HG03457 (cell line): ENCODE measurements around the gene MYH7.

ENCODE experiments used
- ATAC-seq: cut with Tn5 transposase; IDR thresholded peaks from one replicate; pipeline ENCODE4 v1.9.1; 2021; ENCODE audit warnings: moderate number of reproducible peaks; ENCODE audit not compliant: unreplicated experiment

Gene MYH7

DNA sequence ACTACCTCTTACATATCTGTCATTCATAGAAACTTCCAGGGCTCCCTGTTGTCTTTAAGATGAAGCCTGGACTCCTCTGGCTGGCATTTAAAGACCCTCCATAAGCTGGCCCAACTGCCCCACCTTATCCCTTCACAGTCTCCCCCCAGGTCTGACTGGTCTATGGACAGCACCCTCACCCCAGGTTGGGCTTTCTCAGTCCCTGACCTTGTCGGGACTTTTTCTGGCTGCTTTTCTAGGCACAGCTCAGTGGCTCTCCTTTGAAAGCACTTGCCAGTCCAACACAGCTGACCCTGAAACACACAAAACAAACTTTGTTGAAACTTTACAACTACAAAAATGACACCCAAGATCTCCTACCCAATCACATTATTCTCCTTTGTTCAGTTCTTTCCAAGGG is 13.9 kb upstream of the MYH7 start:
- no peak for ATAC-seq

DNA sequence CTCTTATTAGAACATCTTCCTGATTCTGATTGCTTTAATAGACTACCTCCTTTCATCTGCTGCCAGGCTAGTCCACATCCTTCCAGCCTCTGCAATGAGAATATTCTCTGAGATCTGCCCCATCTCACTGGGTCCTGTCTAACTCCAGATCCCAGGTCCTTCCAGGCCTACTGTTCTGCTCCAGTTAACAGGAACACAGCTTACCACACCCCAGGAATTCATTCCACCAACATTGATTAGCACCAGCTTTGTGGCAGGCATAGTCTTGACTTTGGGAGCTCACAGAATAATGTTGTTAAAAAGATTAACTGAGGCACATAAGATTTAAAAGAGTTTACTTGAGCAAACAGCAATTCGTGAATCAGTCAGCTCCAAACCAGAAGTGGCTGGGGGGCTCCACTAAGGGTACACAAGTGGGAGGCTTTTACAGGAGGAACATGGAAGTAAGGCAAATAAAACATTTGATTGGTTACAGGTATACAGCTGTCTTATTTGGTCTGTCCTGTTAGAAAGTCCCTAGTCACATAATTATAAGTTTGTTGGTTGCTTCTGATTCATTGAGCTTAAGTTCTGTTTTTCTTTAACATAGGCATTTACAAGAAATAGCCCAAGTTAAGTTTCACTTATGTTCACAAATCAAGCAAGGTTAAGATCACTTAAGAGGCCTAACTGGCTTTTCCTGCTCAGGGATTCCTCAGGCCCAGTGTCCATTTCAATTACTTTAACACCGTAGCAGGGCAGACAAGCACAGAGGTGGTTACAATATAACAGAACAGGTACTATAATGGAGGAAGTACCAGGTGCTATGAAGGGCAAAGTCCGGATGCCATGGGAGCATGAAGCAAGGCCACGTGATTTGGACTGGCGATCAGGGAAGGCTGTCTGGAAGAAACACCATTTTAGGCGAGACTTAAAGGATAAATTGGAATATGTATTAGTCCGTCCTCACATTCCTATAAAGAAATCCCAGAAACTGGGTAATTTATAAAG is 12.2 kb upstream of the MYH7 start:
- ATAC-seq: no peak

DNA sequence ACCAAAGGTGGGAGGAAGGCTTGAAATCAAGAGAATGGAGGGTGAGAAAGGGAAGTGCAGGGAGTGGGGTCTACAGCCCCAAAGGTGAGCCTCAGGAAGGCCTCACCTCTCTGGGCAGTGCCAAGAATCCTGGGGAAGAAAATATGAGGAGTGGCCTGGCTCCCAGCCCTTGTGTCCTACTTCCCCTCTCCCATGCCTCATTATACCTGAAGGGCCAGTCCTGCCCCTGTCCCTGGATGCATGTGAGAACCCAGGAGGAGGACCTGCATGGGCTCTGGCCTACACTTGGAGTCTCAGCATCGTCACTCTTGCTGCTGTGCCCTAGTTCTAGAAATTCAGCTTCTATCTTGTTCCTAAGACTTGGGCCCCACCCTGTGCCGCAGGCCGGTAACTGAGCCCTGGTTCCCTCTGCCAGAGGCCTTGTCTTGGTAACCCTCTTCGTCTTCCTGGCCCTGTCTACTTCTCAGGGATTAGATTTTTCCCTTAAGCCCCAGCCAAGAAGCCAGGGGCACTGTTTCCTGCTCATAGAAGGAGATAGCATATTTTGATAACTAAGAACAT is 10.9 kb upstream of the MYH7 start:
- ATAC-seq: no peak

DNA sequence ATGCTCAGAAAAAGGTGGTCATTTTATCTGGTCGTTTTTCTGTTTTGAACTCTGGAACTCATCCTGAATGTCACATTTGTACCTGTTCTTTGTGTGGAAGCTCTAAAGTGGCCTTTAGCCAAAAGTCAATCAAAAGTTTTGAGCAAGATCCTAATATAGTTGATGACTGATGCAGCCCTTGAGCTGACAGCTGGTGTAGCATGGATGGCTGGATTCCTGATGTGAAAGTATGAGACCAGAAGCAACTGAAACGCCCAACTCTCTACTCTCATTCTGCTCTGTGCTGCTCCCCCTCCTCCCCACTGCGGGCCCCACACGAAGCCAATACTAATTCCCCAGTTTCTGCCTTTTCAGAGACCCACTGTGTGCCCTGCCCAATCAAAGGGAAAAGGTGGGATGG is 10.3 kb upstream of the MYH7 start:
- no peak for ATAC-seq

DNA sequence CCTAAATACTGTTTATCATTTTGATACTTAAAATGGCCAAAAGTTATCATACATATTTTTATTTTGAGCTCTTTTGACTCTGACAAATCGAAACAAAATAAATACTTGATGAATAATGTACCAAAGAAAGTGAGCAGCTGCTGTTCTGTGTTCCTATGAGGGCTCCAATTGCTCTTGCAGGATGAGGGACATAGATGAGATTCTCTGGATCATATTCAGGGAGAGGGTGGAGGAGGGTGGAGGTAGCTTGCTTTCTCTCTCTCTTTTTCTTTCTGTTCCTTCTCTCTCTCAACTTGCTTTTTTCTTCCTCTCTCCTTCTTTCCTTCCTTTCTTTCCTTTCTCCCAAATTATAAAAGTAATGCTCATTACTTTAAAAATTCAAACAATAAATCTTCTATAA is 8.9 kb upstream of the MYH7 start:
- no peak for ATAC-seq

DNA sequence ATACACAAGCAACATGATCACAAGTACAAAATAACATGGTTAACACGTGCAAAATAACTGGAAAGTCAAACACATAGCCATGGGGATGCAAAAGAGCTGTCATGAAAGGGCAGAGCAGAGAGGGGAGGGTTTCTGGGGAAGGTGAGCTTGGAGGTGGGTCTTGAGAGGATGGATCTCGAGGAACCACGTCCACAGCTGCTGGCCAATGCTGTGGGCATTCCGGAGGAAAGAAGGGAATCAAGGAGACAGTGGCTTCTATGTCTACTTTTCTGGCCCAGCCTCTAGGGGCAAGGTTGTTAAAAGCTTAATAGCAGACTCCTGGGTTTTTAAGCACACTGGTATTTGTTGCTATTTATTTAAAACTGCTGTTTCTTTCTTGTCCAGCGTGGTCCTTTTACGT is 8.4 kb upstream of the MYH7 start:
- ATAC-seq: no peak

DNA sequence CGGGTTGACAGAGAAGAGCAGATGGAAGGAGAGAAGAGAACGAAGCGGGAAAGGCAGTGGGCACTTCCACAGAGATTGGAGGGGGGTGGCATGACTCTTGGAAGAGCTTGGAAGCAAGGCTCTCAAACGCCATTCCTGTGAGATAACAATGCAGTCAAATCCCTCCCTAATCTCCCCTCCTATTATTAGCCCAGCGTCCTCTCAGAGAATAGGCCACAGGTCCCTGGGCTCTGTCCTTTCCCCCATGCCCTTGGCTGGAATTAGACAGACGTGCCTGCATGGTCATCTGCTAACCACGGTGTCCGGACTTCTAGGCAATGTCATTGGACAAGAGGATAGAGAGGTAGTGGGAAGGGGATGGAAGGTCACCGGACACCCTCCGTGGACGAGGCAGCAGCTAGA is 8.0 kb upstream of the MYH7 start:
- ATAC-seq: no peak

DNA sequence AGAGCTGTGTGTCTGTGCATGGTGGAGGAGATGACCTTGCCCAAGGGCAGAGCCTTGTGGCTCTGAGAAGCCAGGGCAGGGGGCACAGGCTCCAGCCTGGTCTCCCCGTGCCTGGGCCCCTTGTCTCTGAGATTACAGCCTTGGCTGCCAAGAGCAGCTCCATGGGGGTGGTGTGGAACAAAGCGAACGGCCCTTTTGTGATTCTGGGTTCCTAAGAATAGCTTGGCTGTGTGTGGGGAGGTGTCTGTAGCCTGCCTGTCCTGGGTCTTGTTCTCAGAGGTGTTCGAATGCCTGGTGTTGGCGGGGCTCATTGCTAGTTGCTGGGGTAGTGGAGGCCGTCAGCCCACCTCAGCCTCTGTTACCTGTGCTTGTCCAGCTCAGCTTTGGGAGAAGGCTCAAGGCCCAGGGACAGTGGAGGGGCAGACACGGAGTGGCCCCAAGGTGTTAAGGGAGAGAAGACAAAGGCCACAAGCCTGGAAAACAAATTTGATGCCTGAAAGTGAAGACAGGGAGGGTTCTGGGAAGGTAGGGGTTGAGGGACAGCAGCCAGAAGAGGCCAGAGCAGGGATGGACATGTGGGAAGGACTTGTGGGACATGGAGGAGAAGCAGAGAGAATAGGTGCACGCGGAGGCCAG is 7.4 kb upstream of the MYH7 start:
- no peak for ATAC-seq

DNA sequence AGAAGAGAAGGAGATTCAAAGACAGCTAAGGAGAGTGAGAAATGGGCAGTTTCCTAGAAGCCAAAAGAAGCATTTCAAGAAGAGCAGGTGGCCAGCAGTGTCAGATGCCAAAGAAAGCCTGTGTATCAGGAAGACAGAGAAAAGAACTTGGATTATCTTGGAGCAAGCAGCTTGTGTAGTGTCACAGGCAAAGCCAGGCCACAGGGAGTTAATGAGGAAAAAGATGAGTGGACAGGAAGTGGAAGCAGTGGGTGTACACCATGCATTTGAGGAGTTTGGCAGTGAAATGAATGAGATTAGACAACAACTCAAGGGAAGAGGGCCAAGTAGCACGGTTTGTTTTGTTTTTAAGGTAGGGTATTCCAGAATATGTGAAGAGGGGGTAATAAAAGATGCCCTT is 5.6 kb upstream of the MYH7 start:
- ATAC-seq: no peak

DNA sequence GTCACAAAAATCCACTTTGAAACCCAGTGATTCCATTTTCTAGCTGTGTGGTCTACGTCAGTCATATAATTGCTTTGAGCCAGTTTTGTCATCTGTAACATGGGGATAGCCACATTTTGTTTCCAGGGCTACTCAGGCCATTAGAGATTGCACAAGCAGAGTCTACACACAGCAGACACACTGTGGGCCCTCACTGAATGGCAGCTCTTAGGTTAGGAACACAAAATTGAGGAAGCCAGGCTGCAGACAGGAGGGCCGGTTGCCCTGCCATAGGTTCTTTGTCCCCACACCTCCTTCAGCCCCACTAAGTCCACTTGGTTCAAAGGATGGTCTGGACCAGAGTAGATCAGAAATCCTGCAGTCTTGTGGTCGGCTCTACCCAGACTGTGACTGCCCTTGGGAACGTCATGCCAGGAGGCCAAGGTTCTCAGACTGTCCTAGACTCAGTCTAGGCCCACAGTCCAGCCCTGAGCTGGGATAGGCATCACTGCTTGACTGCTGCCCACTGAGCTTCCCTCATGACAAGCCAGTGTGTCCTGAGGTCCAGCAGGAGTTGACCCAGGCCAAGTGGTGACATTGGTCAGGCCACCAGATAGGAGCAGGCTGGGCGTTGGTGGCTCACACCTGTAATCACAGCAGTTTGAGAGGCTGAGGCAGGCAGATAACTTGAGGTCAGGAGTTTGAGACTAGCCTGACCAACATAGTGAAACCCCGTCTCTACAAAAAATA is 3.8 kb upstream of the MYH7 start:
- ATAC-seq: no peak

DNA sequence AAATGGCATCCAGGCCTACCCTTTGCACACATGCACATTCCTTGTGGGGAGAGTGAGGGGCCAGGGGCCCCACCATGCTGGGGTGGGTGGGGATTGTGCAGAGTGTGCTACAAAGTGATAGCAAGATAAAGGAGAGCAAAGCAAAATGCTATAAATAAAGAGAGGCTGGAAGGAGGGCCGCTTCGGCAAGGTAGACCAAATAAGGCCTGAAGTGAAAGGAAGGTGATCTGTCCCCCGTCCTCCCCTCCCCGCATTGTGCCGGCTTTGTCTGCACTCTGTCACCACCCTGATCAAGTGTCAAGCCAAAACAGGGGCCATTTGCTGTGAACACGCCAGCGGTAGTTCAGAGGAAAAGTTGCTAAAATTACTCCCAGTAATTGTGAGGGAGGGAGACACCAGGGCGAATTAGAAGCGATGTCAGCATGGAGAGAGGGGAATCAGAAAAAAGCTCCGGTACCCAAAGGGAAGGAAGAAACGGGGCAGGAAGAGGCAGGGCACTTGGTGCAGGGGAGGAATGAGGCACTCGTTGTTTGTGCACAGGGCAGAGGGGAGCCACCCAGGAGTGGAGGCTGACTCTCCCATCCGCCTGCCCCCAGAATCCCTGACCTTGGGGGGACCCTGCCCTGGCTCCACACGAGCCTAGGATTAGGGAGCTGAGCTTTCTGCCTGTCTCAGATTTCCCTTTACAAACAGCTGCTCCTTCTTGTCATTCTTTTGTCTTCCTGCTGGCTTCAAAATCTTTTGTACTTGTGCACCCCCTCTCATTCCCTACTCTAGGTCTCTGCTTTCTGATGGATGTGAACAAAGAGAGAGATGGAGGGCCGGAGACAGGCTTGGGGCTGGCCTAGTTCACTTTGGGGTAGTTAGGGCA is 2.9 kb upstream of the MYH7 start:
- no peak for ATAC-seq

DNA sequence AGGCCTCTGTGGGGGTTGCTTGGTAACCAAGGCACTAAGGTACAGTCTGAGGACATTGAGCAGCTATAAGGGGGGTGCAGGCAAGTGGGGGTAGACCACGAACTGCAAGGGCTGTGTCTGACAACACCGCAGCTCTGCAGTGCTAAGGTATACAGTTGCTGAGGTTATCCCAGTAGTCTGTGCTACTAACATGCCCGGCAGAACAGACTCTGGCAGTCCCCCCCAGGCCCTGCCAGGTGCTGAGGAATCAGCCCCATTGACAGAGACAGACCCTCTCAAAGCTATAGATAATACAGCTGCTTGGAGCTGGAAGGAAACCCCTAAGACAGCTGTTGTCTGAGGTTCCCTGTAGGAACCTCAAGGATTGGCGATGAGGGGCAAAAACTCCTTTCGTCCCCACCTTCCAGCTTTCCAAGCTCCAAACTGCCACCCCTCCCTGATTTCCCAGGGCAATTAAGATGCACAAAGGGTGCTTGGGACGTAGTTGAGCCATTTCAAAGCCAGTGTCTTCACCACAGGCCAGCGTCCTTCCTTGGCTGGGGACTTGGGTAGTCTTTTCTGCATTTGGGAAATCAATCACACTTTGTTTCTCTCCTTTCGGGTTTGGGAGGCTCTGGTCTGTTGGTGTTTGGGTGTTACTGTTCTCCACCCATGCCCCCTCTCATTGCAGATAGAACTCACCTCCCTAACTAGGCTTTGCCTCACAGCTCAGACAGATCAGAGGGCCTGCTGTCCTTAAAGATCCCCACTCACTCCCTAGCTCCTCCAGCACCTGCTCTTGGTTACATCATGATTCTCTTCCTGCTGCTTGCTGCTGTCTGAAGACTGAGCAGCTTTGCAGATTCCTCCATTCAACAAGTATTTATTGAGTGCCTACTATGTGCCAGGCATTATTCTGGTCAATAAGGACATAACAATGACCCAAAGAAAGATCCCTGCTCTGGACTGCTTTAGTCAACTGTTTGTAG is 2.0 kb upstream of the MYH7 start:
- ATAC-seq: no peak

DNA sequence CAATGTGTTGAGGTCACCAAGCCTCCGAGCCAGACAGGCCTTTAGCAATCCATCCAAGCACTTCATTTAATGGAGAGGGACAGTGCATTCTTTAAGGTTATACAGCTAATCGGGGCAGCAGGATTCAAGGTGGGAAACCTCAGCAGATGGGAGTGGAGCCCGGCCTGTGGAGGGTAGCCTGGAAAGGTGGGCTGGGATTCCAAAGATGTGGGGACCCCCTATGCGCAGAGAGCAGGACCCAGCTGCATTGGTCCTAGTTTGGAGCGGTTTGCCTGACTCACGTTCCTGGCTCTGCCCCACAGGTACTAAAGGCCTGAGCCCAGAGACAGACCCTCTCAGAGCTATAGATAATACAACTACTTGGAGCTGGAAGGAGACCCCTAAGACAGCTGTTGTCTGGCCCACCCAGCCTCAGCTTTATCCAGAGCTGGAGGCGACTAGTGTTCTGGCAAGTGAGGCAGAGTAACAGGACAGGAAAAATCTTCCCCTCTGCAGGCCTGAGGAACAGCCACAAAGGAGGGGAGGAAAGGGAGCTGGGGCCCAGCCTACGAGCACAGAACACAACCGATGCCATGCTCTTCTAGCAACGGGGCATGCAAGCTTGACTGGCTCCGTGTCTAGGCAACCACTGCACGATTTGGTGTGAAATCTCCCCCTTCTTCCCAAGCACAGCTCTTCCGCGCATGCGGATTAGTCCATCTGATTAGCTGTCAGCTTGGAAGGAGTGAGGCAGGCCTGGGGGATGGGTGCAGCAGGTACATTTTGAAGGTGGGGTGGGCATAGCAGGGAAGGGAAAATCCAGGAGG is 1.1 kb upstream of the MYH7 start:
- ATAC-seq: no peak

DNA sequence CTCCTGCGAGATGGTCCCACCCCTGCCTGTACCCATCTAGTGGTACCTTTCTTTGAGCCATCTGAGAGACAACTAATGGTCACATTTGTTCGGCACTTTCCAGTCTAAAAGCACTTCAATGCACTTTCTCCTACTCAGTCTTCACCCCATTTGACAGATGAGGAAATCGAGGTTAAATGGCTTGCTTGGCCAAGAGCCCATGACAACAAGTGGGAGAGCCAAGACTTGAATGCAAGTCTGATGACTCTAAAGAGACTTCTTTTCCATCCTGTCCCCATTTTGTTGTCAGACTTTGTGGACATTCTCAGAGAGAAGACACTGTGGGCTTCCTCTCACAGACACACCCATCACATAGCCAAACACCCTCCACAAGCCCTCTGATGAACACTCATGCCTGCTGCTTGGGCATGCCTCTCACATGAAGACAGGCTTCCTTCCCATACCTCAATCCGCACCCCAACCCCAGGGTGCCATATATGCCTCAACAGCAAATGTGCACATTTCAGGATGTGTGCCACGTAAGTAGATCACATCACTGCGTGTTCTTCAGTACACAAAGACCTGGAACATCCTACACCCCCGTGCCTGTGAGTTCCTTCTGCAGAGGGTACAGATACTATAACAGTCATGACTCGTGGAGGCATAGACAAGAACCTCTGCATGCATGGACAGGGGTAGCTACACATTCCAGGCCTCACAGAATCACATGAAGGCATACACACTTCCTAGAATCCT is 805 bp downstream of the MYH7 start:
- ATAC-seq: no peak

DNA sequence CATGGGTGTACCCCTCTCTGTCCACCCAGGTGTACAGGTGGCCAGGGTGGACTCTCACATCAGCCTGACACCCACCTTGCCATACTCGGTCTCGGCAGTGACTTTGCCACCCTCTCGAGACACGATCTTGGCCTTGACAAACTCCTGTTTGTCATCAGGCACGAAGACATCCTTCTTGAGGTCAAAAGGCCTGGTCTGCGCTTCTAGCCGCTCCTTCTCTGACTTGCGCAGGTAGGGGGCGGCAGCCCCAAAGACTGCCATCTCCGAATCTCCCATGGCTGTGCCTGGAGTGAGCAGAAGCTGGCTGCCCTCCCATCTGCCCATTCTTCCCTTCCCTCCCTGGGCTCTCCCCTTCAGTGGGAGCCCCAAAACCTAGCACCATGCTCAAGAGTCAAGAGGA is 2.0 kb downstream of the MYH7 start:
- ATAC-seq: no peak

DNA sequence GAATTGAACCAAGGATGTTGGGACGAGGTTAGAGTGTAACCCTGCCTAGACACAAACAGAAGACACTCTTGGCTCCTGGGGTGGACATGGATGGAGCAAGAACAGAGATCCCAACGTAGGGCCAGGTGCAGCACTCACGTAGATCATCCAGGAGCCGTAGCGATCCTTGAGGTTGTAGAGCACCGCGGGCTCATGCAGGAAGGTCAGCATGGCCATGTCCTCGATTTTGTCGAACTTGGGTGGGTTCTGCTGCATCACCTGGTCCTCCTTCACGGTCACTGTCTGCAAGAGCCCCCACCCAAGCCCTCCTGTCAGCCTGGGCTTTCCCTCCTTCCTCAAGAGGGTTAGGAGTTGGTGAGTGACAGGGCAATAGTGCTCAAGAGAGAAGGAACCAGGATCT is 2.5 kb downstream of the MYH7 start:
- no peak for ATAC-seq

DNA sequence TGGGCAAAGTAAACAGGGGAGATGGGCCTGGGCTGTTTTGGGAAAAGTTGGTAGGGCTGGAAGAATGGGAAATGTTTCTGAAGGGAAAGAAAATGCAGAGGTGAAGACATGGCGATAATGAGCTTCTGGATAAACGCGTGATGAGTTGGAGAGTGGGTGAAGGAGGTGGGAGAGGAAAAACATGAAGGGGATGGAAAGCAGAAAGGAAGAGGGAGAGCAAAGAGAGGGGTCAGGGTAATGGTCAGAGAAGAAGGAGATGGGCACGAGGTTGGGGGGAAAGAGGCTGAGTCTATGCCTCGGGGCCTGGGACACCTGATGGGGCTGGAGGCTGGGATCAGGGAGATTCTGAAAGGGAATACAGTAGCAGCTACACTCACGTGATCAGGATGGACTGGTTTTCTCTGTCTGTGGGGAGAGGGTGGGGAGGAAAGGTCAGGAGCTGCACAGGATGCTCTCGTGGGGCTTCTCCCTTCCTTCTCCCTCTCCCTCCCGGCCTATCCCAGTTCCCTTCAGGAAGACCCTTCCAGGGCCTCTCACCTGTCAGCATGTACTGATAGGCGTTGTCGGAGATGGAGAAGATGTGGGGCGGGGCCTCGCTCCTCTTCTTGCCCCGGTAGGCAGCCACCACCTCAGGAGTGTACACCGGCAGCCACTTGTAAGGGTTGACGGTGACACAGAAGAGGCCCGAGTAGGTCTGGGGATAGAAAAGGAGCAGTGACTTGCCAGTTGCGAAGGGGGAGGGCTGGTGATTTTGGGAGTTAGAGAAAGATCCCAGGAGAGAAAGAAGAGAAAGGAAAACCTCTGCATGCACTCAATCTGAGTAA is 3.1 kb downstream of the MYH7 start:
- ATAC-seq: no peak
